ENCODE results near the gene STAB2.

GRCh38 chr12:103725398-103725797 lies 138.3 kb downstream of the STAB2 start:
- TF ChIP-seq CTCF (IDR thresholded peaks at IDR 0.05), result no peak
- no peak for TF ChIP-seq POLR2A (IDR thresholded peaks at IDR 0.05)

All from right lobe of liver (tissue), 4 donors.